GM18502 (cell line): ENCODE data around the gene CLIP3.
"Not testable (repeated sequence)": the region's sequence is repeated elsewhere in the genome, so short reads cannot be mapped to it uniquely, and the experiment has no call there.

Source experiments
- ATAC-seq: cut with Tn5 transposase; IDR thresholded peaks from one replicate; pipeline ENCODE4 v1.9.1; 2021; ENCODE audit warnings: mild to moderate bottlenecking; ENCODE audit not compliant: unreplicated experiment, poor library complexity

CLIP3 gene

GRCh38 chr19:35983177-35983576, 49.5 kb downstream of the CLIP3 start:
- no peak for ATAC-seq

- not testable (repeated sequence) for ATAC-seq
These were observed 51.7 kb downstream of the CLIP3 start for GRCh38 chr19:35980997-35981396.

GRCh38 chr19:35978832-35979365, 53.8 kb downstream of the CLIP3 start:
- no peak for ATAC-seq

- ATAC-seq: no peak
These were observed 54.4 kb downstream of the CLIP3 start for GRCh38 chr19:35978271-35978670.

- no peak for ATAC-seq
These were observed 55.0 kb downstream of the CLIP3 start for GRCh38 chr19:35977446-35978222.

GRCh38 chr19:35975608-35976214, 57.0 kb downstream of the CLIP3 start:
- ATAC-seq: no peak

GRCh38 chr19:35973487-35973886, 59.2 kb downstream of the CLIP3 start:
- no peak for ATAC-seq

GRCh38 chr19:35966771-35967170, 65.9 kb downstream of the CLIP3 start:
- ATAC-seq: no peak
